H1 (cell line): ENCODE measurements around the gene COL5A1. TPM values are rescaled to one million over a fixed set of nuclear protein-coding genes. Genes with fewer than 3 reads are reported as not detected.

ENCODE experiments used
- CTCF ChIA-PET: fragments of 300-600 bp; sonication (Branson Sonifier 250); formaldehyde crosslinking; loops from one replicate; lab custom pipeline; 2021; ENCODE audit not compliant: partially characterized antibody; lab: Charles Lee
- POLR2A ChIA-PET: fragments of 300-600 bp; sonication (Branson Sonifier 250); formaldehyde crosslinking; loops from one replicate; lab custom pipeline; 2021; ENCODE audit warnings: inconsistent platforms; ENCODE audit not compliant: partially characterized antibody; lab: Charles Lee
- DNase-seq, 2 experiments: peaks; one replicate each; pipeline versions ENCODE4 v3.0.0 to v3.0.0-alpha.2; 2010 to 2022; ENCODE audit warnings: low spot score in 2 of 2, low read depth in 1 of 2, mixed read lengths in 1 of 2
- FAIRE-seq: peaks from 2 replicates; lab custom pipeline; 2011; peaks lifted over from hg19 to GRCh38; lab: Jason Lieb, UNC
- H2AFZ ChIP-seq: 2 replicates; pipeline ENCODE4 v1.8.1; 2012; ENCODE audit warnings: low read length, inconsistent platforms
- H2AK5ac ChIP-seq: 2 replicates; pipeline ENCODE4 v1.6.1; 2013; ENCODE audit warnings: low read depth, low read length
- H2BK120ac ChIP-seq: replicated peaks from 2 replicates; pipeline ENCODE3; 2013; ENCODE audit warnings: low read depth, low read length, inconsistent platforms
- H2BK12ac ChIP-seq: 2 replicates; pipeline ENCODE4 v1.6.1; 2013; ENCODE audit warnings: low read depth, low read length
- H2BK15ac ChIP-seq: 2 replicates; pipeline ENCODE4 v1.6.1; 2013; ENCODE audit warnings: low read length
- H2BK20ac ChIP-seq: 2 replicates; pipeline ENCODE4 v1.6.1; 2013; ENCODE audit warnings: low read length
- H2BK5ac ChIP-seq: 2 replicates; pipeline ENCODE4 v1.6.1; 2013; ENCODE audit warnings: low read depth, low read length
- H3K14ac ChIP-seq: 2 replicates; pipeline ENCODE4 v1.6.1; 2013; ENCODE audit warnings: inconsistent platforms; ENCODE audit not compliant: insufficient read length
- H3K18ac ChIP-seq: 2 replicates; pipeline ENCODE4 v1.6.1; 2013; ENCODE audit warnings: low read length; ENCODE audit errors: extremely low read depth
- H3K23ac ChIP-seq: 2 replicates; pipeline ENCODE4 v1.6.1; 2013; ENCODE audit warnings: inconsistent platforms; ENCODE audit not compliant: insufficient read length
- H3K23me2 ChIP-seq: 2 replicates; pipeline ENCODE4 v1.6.1; 2013; ENCODE audit warnings: low read depth, low read length
- H3K27ac ChIP-seq: 2 replicates; pipeline ENCODE4 v1.6.1; 2011; ENCODE audit warnings: low read depth, low read length, inconsistent platforms
- H3K27me3 ChIP-seq, 4 experiments: replicated peaks in 1 of 4; 1 replicate in 1 of 4; 2 replicates in 3 of 4; pipeline versions ENCODE4 v1.6.1 to v1.8.1; 2011 to 2013; ENCODE audit warnings: low read length in 3 of 4, mild to moderate bottlenecking in 3 of 4, inconsistent platforms in 2 of 4, mixed read lengths in 2 of 4, moderate library complexity in 1 of 4; ENCODE audit not compliant: control insufficient read depth in 3 of 4, insufficient read depth in 3 of 4; ENCODE audit errors: extremely low read depth in 1 of 4
- H3K36me3 ChIP-seq, 4 experiments: 2 replicates each; pipeline versions ENCODE4 v1.6.1 to v1.8.1; 2011 to 2013; ENCODE audit warnings: mild to moderate bottlenecking in 4 of 4, low read length in 3 of 4, moderate library complexity in 2 of 4, control low read depth in 1 of 4, inconsistent platforms in 1 of 4; ENCODE audit not compliant: insufficient read depth in 4 of 4, control insufficient read depth in 2 of 4
- H3K4ac ChIP-seq: replicated peaks from 2 replicates; pipeline ENCODE3; 2013; ENCODE audit warnings: low read length, low read depth, mixed read lengths, inconsistent platforms; ENCODE audit not compliant: insufficient read length
- H3K4me1 ChIP-seq, 4 experiments: replicated peaks in 1 of 4; 1 replicate in 1 of 4; 2 replicates in 3 of 4; pipeline versions ENCODE4 v1.6.1 to v1.8.1; 2011 to 2013; ENCODE audit warnings: low read length in 3 of 4, inconsistent platforms in 2 of 4, mixed read lengths in 1 of 4; ENCODE audit not compliant: insufficient read depth in 4 of 4, control insufficient read depth in 3 of 4
- H3K4me2 ChIP-seq, 2 experiments: 2 replicates each; pipeline versions ENCODE4 v1.6.1 to v1.8.1; 2011 to 2013; ENCODE audit warnings: low read depth in 2 of 2, low read length in 2 of 2, control low read depth in 1 of 2, inconsistent platforms in 1 of 2, mild to moderate bottlenecking in 1 of 2; ENCODE audit not compliant: insufficient read depth in 1 of 2
- H3K4me3 ChIP-seq, 4 experiments: fragments of 200-600, 300-600 bp in 1 of 4; sonication (generic), shearing (Covaris generic), sonication (Bioruptor Twin) in 1 of 4; 2 replicates each; pipeline versions ENCODE4 v1.5.1 to v1.8.1; 2011 to 2016; ENCODE audit warnings: low read length in 4 of 4, low read depth in 3 of 4, control low read depth in 2 of 4, inconsistent platforms in 2 of 4, mild to moderate bottlenecking in 2 of 4, mixed read lengths in 1 of 4, moderate library complexity in 1 of 4; ENCODE audit not compliant: insufficient read depth in 2 of 4; ENCODE audit errors: extremely low read depth in 1 of 4
- H3K56ac ChIP-seq: replicated peaks from 2 replicates; pipeline ENCODE3; 2013; ENCODE audit warnings: low read depth, mild to moderate bottlenecking, mixed read lengths, low read length, inconsistent platforms; ENCODE audit not compliant: insufficient read length
- H3K79me1 ChIP-seq: 2 replicates; pipeline ENCODE4 v1.6.1; 2013; ENCODE audit warnings: low read depth, low read length, control low read depth
- H3K79me2 ChIP-seq, 2 experiments: 2 replicates each; pipeline versions ENCODE4 v1.6.1 to v1.8.1; 2012 to 2013; ENCODE audit warnings: low read length in 2 of 2, mild to moderate bottlenecking in 2 of 2, inconsistent platforms in 1 of 2; ENCODE audit not compliant: insufficient read depth in 2 of 2, control insufficient read depth in 1 of 2
- H3K9ac ChIP-seq, 4 experiments: replicated peaks in 1 of 4; 1 replicate in 1 of 4; 2 replicates in 3 of 4; pipeline versions ENCODE4 v1.6.1 to v1.8.1; 2011 to 2013; ENCODE audit warnings: low read depth in 3 of 4, low read length in 3 of 4, control low read depth in 2 of 4, mild to moderate bottlenecking in 2 of 4, moderate library complexity in 2 of 4, inconsistent platforms in 1 of 4; ENCODE audit errors: extremely low read depth in 1 of 4
- H3K9me3 ChIP-seq, 2 experiments: 2 replicates each; pipeline versions ENCODE4 v1.6.1 to v1.8.1; 2012 to 2013; ENCODE audit warnings: mild to moderate bottlenecking in 2 of 2, moderate library complexity in 2 of 2, control low read depth in 1 of 2, inconsistent platforms in 1 of 2, low read depth in 1 of 2, low read length in 1 of 2, mixed read lengths in 1 of 2; ENCODE audit not compliant: insufficient read depth in 2 of 2
- H4K20me1 ChIP-seq, 2 experiments: replicated peaks in 1 of 2; 2 replicates each; pipeline versions ENCODE3 to v1.8.1; 2011 to 2013; ENCODE audit warnings: inconsistent platforms in 2 of 2, low read length in 2 of 2, mild to moderate bottlenecking in 1 of 2; ENCODE audit not compliant: insufficient read depth in 2 of 2, control insufficient read depth in 1 of 2
- H4K5ac ChIP-seq: 2 replicates; pipeline ENCODE4 v1.6.1; 2013; ENCODE audit warnings: low read length, low read depth, mixed read lengths, inconsistent platforms; ENCODE audit not compliant: insufficient read length
- H4K8ac ChIP-seq: 2 replicates; pipeline ENCODE4 v1.8.0; 2013; ENCODE audit warnings: mild to moderate bottlenecking, moderate library complexity, low read length, inconsistent platforms; ENCODE audit not compliant: insufficient read depth; ENCODE audit errors: extremely low read depth
- H4K91ac ChIP-seq: replicated peaks from 2 replicates; pipeline ENCODE3; 2013; ENCODE audit warnings: low read length, mixed read lengths, inconsistent platforms; ENCODE audit not compliant: insufficient read length
- BACH1 ChIP-seq: IDR thresholded peaks from 2 replicates; pipeline ENCODE4 v1.6.1; 2012; ENCODE audit warnings: low read length, improper control_type of control experiment
- BCL11A ChIP-seq, 2 experiments: IDR thresholded peaks; one replicate each; pipeline ENCODE4 v1.6.1; 2011; ENCODE audit warnings: low read depth in 2 of 2, low read length in 2 of 2, mild to moderate bottlenecking in 2 of 2
- FOSL1 ChIP-seq: IDR thresholded peaks from 2 replicates; pipeline ENCODE4 v1.6.1; 2011; ENCODE audit warnings: mild to moderate bottlenecking, low read depth, low read length, moderate library complexity; ENCODE audit not compliant: insufficient read depth
- HDAC2 ChIP-seq, 2 experiments: fragments of 300-600 bp in 1 of 2; sonication (generic) in 1 of 2; IDR thresholded peaks; 2 replicates each; pipeline ENCODE4 v1.6.1; 2011 to 2012; ENCODE audit warnings: low read depth in 2 of 2, low read length in 2 of 2, mild to moderate bottlenecking in 2 of 2, moderate library complexity in 2 of 2, borderline replicate concordance in 1 of 2, inconsistent platforms in 1 of 2
- MAFK ChIP-seq: IDR thresholded peaks from 2 replicates; pipeline ENCODE4 v1.6.1; 2012; ENCODE audit warnings: low read depth, mild to moderate bottlenecking, improper control_type of control experiment, low read length
- SAP30 ChIP-seq: fragments of 300-600 bp; sonication (generic); IDR thresholded peaks from 2 replicates; pipeline ENCODE4 v1.7.1; 2012; ENCODE audit warnings: low read length, moderate library complexity, mild to moderate bottlenecking, inconsistent platforms; ENCODE audit not compliant: insufficient read depth, insufficient replicate concordance
- SIN3A ChIP-seq, 2 experiments: IDR thresholded peaks in 1 of 2; conservative IDR thresholded peaks in 1 of 2; 2 replicates each; pipeline ENCODE4 v1.6.1; 2011 to 2012; ENCODE audit warnings: low read length in 2 of 2, improper control_type of control experiment in 1 of 2, low read depth in 1 of 2, mild to moderate bottlenecking in 1 of 2
- TBP ChIP-seq: IDR thresholded peaks from 2 replicates; pipeline ENCODE4 v1.6.1; 2011; ENCODE audit warnings: low read depth, low read length, improper control_type of control experiment
- WGBS, 2 experiments: shearing (Covaris generic) in 1 of 2; methylation state at CpG; one replicate each; pipeline versions ENCODE4 v1.1.6 to v1.1.7; 2013 to 2015; ENCODE audit warnings: low lambda C conversion rate in 2 of 2, mixed read lengths in 2 of 2, inconsistent platforms in 1 of 2, low coverage in 1 of 2, missing lambda C conversion rate in 1 of 2; ENCODE audit not compliant: insufficient replicate concordance in 2 of 2, insufficient coverage in 1 of 2, insufficient read length in 1 of 2; ENCODE audit errors: extremely low coverage in 1 of 2, missing lambda C conversion rate in 1 of 2; 5-methylcytosine and 5-hydroxymethylcytosine counted together
- polyA plus RNA-seq, 7 experiments: library from polyadenylated mRNA; depleted of rRNA in 3 of 7; stranded (reverse) in 5 of 7; unstranded in 2 of 7; fragments of >200 nt in 5 of 7; fragments of 200-250 nt in 2 of 7; gene quantifications; 1 replicate in 5 of 7; 2 replicates in 1 of 7; 4 replicates in 1 of 7; pipeline versions ENCODE4 v1.2.1 to v1.2.3, GENCODE V29; 2011 to 2013; ENCODE audit warnings: missing spikeins in 2 of 7, mixed read lengths in 2 of 7
- total RNA-seq: library from RNA; stranded (reverse); fragmentation: NEBNext Ultra II Directional; extraction: Animal tissue kit (Norgen Biotek cat#: 25700); gene quantifications from 2 replicates; pipeline ENCODE4 v1.2.1, GENCODE V29; 2021
- TF ChIP-seq, protein P1 (sequence below): IDR thresholded peaks from 2 replicates; pipeline ENCODE4 v1.6.1; 2012; ENCODE audit warnings: inconsistent platforms
- TF ChIP-seq, protein P2 (sequence below): IDR thresholded peaks from 2 replicates; pipeline ENCODE4 v1.6.1; 2011; ENCODE audit warnings: low read depth, mild to moderate bottlenecking, low read length; ENCODE audit not compliant: insufficient read depth
- TF ChIP-seq, protein P3 (sequence below): IDR thresholded peaks from 2 replicates; pipeline ENCODE4 v1.6.1; 2011; ENCODE audit warnings: low read length, improper control_type of control experiment

The COL5A1 gene
- total and polyA plus RNA-seq, 2 of the 8 experiments (the other 6 are each of a cell fraction or from before 2014, with no cell fraction given), result 3.8 to 12.0 TPM

DNA sequence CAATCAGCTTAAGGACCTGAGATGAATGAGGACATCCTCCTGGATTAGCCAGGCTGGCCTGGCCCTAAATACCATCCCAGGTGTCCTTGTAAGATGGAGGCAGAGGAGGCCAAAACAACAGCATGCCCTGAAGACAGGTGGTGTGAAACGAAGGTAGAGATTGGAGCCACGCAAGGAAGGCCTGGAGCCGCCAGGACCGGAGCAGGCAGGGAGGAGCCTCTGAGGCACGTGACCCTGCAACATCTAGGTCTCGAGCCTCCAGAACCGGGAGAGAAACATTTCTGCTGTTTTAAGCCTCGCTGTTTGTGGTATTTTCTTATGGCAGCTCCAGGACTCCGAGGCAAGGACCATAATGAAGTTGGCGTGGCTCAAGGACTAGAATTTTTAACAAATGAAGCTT is 9.7 kb upstream of the COL5A1 start:
- 88% methylated on average over 10 of the region's 10 CpGs; no CpG with 5 or more reads in 1 of the 2 experiments for WGBS, 2 experiments
- no peak overlapping the region for H2AK5ac ChIP-seq
- POLR2A ChIA-PET, result no interaction called here
- TF ChIP-seq BCL11A (IDR thresholded peaks at IDR 0.05; ENCODE audit: low read depth in 2 of 2, low read length in 2 of 2) (no peak), SAP30 (no peak), FOSL1 (no peak), HDAC2 (IDR thresholded peaks at IDR 0.05; ENCODE audit: borderline replicate concordance in 1 of 2, low read depth in 2 of 2, low read length in 2 of 2) (no peak), TBP (no peak), BACH1 (no peak), SIN3A (conservative IDR thresholded peaks at IDR 0.05 in 1 of 2, IDR thresholded peaks at IDR 0.05 in 1 of 2; ENCODE audit: low read depth in 1 of 2, low read length in 2 of 2) (no peak), MAFK (no peak)
- TF ChIP-seq, protein P1, sequence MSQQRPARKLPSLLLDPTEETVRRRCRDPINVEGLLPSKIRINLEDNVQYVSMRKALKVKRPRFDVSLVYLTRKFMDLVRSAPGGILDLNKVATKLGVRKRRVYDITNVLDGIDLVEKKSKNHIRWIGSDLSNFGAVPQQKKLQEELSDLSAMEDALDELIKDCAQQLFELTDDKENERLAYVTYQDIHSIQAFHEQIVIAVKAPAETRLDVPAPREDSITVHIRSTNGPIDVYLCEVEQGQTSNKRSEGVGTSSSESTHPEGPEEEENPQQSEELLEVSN, result no peak
- TF ChIP-seq, protein P2, sequence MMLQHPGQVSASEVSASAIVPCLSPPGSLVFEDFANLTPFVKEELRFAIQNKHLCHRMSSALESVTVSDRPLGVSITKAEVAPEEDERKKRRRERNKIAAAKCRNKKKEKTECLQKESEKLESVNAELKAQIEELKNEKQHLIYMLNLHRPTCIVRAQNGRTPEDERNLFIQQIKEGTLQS, result no peak
- TF ChIP-seq, protein P3, sequence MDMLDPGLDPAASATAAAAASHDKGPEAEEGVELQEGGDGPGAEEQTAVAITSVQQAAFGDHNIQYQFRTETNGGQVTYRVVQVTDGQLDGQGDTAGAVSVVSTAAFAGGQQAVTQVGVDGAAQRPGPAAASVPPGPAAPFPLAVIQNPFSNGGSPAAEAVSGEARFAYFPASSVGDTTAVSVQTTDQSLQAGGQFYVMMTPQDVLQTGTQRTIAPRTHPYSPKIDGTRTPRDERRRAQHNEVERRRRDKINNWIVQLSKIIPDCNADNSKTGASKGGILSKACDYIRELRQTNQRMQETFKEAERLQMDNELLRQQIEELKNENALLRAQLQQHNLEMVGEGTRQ, result no peak

More for the DNA sequence above, 9.7 kb upstream of the COL5A1 start:
- H3K4me3 ChIP-seq, result no peak overlapping the region
- H4K20me1 ChIP-seq, result no peaks in the 10 kb centered on the region
- H3K4ac ChIP-seq, result no peak overlapping the region
- no peaks in the 10 kb centered on the region for H3K9me3 ChIP-seq
- no peaks in the 10 kb centered on the region for H3K79me1 ChIP-seq
- CTCF ChIA-PET, result interaction anchor here (1.2 kb wide), 1 partner anchor 11 kb away, joined by 3 read pairs; no protein-coding TSS in a partner anchor
- H2BK120ac ChIP-seq, result no peak overlapping the region
- no peak overlapping the region for H3K14ac ChIP-seq
- H3K9ac ChIP-seq, result no peak overlapping the region
- no peak overlapping the region for H4K91ac ChIP-seq
- H3K79me2 ChIP-seq, result no peaks in the 10 kb centered on the region
- DNase-seq (no peak), FAIRE-seq (no peak)
- H3K56ac ChIP-seq, result no peak overlapping the region
- H3K4me1 ChIP-seq, result peaks cover 0 to under 1% (median 0%) of the 10 kb centered on the region in 4 experiments; a peak in 2 of 7 replicates
- H3K23ac ChIP-seq, result no peak overlapping the region
- H2BK5ac ChIP-seq, result no peak overlapping the region
- no peaks in the 10 kb centered on the region for H3K36me3 ChIP-seq
- no peak overlapping the region for H4K8ac ChIP-seq
- no peak overlapping the region for H4K5ac ChIP-seq
- no peaks in the 10 kb centered on the region; the same call in 1 of the 2 replicates for H3K23me2 ChIP-seq
- no peak overlapping the region for H3K18ac ChIP-seq
- no peak overlapping the region for H2BK15ac ChIP-seq
- H3K27ac ChIP-seq, result no peak overlapping the region
- H2BK12ac ChIP-seq, result no peak overlapping the region
- no peak overlapping the region for H3K4me2 ChIP-seq
- H2BK20ac ChIP-seq, result no peak overlapping the region
- no peaks in the 10 kb centered on the region for H3K27me3 ChIP-seq
- no peak overlapping the region for H2AFZ ChIP-seq
